Effector memory CD8-positive, alpha-beta T cell (primary cell): ENCODE results near the gene BCL2L12.
A peak's percentile ranks its signal among the peaks of the same experiment; 100 is the strongest.

ENCODE experiments used
- ATAC-seq: fragments of 150-1000 bp; cut with Tn5 transposase; replicated peaks from 2 replicates; pipeline ENCODE4 v1.10.0; 2021; ENCODE audit warnings: mild to moderate bottlenecking, moderate library complexity
- DNase-seq, 3 experiments: peaks; one replicate each; pipeline ENCODE4 v3.0.0; 2021
- H3K27ac Mint-ChIP-seq, 2 donors: one replicate each; pipeline ENCODE4 v1.8.0; 2022; ENCODE audit warnings: mild to moderate bottlenecking in 2 of 2, mixed read lengths in 2 of 2, moderate library complexity in 2 of 2
- H3K27me3 Mint-ChIP-seq, 2 donors: one replicate each; pipeline ENCODE4 v1.8.0; 2022; ENCODE audit warnings: mixed read lengths in 2 of 2
- H3K36me3 Mint-ChIP-seq: one replicate; pipeline ENCODE4 v1.8.0; 2022; ENCODE audit warnings: mild to moderate bottlenecking, moderate library complexity, mixed read lengths; ENCODE audit not compliant: insufficient read depth
- H3K4me1 Mint-ChIP-seq, 2 donors: one replicate each; pipeline ENCODE4 v1.8.0; 2022; ENCODE audit warnings: low read depth in 2 of 2, mixed read lengths in 2 of 2
- H3K4me3 Mint-ChIP-seq, 2 donors: one replicate each; pipeline ENCODE4 v1.8.0; 2022; ENCODE audit warnings: mild to moderate bottlenecking in 2 of 2, mixed read lengths in 2 of 2, moderate library complexity in 2 of 2
- H3K9me3 Mint-ChIP-seq, 2 donors: one replicate each; pipeline ENCODE4 v1.8.0; 2022; ENCODE audit warnings: mixed read lengths in 2 of 2

The BCL2L12 gene

DNA sequence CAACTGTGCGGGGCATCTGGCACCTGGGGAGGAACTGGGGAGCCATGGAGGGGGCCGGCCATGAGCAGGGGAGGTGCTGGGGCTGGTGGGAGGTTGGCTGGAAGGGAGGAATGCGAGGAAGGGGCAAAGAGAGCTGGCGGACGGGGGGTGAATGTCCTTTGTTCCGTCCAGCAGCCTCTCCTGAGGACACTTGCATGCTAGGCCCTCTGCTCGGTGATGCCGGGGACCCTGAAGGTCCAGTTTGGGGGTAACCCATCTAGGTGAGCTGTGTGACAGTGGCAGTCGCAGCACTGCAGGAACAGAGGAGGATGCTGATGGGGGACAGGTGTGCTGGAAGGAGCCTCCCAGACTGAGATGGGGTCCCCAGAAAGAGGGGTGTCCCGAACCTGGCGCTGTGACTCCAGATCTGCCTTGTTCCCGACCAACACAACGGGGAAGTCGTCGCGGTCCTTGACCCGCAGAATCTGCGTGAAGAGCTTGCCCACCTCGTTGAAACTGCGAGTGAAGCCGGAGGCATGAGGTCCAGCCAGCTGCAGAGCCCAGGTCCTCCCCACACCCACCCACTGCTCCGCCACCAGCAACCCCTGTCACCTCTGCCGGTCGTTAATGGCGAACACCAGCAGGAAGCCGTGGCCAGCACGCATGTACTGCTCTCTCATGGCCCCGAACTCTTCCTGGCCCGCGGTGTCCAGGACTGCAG is 29.4 kb upstream of the BCL2L12 start:
- H3K27ac Mint-ChIP-seq: peak overlapping the region in 1 of 2 donors; percentile 87
- no peak overlapping the region for H3K4me3 Mint-ChIP-seq
- DNase-seq (no peak), ATAC-seq (no peak)
- peaks cover 25% of the 10 kb centered on the region for H3K36me3 Mint-ChIP-seq
- no peaks in the 10 kb centered on the region for H3K9me3 Mint-ChIP-seq
- H3K27me3 Mint-ChIP-seq: no peaks in the 10 kb centered on the region
- H3K4me1 Mint-ChIP-seq: peaks cover 28 to 30% of the 10 kb centered on the region in 2 donors

DNA sequence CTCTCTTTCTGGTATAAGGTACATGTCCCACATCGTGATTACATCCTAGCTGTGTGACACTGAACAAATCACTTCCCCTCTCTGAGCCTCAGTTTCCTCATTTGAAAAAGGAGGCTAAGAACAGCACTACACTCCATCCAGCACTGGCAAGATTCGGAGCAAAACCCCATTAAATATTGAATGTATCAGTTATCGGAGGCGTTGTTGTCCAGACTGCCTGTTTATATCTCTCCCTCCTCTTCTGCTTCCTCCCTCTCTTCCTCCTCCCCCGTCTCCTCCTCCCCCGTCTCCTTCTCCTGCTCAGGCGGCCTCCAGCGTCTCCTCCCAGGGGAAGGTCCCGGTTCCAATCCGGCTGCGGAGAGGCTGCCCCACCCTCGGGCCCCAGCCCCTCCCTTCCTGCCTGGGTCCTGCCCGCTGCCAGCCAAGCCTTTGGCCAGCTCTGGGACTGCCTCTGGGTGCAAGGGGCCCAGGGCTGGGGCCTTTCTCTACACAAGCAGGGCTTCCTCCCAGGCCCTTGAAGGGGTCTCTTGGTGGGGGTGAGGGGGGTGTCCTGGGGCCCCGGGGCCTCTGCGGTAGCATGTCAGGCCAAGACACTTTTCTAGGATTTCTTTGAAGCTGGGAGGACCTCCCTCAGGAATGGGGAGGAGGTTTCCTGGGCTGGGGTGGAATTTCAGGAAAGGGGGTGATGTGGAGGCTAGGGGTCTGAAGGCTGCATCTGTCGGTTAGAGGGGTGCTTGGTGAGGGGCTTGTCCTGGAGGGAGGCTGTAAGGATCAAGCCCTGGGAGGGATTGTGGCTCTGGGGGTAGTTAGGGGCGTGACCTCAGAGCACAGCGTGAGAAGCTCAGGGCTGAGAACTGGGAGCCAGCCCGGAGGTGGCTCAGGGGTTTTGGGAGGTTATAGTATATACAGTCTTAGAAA is 27.7 kb upstream of the BCL2L12 start:
- ATAC-seq (no peak), DNase-seq (no peak)
- Mint-ChIP-seq H3K36me3 (peaks cover 27% of the 10 kb centered on the region), H3K27ac (peak overlapping the region; percentile 84 to 98), H3K27me3 (no peaks in the 10 kb centered on the region), H3K4me1 (peaks cover 40% of the 10 kb centered on the region in 2 donors), H3K9me3 (no peaks in the 10 kb centered on the region), H3K4me3 (peak overlapping the region; percentile 97 to 99)

DNA sequence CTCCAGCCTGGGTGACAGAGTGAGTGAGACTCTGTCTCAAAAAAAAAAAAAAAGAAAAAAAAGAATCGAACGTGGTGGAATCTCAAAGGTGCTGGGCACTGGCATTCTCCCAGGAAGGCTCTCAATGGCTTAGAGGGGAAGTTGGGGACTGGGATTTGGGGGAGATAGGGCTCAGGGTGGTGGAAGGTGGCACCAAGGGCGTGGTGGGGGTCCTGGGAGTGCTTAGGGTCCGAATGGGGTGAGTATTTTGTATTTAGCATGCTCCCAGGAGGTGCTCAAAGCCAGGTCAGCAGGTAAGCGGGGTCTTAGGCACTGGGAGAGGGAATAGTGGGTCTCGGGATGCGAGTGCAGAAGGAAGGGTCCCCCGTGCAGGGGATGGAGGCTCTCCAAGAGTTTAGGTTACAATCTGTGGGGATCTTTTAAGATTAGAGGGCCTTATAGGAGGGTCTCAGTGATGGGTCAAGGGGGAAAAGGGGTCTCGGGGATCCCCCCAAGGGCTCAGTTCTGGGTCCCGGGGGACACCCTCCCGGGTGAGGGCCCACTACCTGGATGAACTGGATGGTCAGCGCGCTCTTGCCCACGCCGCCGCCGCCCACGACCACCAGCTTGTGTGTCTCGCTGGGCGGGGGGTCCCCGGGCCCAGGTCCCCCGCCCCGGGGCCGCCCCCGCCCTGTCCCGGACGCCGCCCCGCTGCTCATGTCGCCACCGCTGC is 26.2 kb upstream of the BCL2L12 start:
- Mint-ChIP-seq H3K27me3 (no peaks in the 10 kb centered on the region), H3K9me3 (no peaks in the 10 kb centered on the region), H3K4me3 (peak overlapping the region; percentile 97 to 99), H3K27ac (peak overlapping the region; percentile 97 to 98), H3K4me1 (peaks cover 53 to 54% of the 10 kb centered on the region in 2 donors), H3K36me3 (peaks cover 33% of the 10 kb centered on the region)
- DNase-seq: no peak
- no peak for ATAC-seq

DNA sequence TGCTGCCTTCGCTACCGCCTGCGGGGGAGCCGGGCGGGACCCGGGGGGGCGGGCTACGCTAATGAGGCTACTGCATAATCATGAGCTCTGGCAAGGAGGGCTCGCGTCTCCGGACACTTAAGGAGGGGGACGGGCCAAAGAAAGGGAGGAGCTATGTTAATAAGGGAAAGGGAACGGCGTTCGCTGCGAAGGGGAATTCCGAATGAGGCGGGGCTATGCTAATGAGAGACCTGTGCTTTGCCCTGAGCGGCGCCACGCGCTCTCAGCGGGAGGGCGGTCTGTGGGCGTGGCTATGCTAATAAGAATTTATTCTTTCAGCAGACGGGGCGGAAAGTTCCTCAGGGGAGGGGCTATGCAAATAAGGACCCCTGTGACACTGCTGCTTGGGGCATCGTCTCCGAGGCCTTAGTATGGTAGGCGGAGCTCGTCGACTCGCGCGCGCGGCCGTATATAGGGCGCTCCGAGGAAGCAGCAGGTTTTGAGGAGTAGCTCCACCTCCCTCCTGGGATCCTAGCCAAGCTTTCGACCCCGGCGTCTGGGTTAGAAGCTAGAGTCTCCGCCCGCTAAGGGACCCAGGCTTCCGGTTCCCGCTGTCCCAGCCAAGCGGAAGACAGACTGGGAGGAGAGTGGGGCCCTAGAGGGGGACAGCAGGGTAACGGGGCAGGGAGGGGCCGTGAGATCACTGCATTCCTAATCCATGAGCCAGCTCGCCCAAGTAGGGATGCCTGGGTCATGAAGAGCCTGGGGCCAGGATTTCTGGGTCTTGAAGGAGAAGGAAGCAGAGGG is 25.4 kb upstream of the BCL2L12 start, which contains the start of gene RRAS:
Gene RRAS (minus strand): TSS at position 31 of the 786 bp plus-strand sequence. CDS start 45 bp downstream, outside the sequence.
- H3K27me3 Mint-ChIP-seq: no peaks in the 10 kb centered on the region

DNA sequence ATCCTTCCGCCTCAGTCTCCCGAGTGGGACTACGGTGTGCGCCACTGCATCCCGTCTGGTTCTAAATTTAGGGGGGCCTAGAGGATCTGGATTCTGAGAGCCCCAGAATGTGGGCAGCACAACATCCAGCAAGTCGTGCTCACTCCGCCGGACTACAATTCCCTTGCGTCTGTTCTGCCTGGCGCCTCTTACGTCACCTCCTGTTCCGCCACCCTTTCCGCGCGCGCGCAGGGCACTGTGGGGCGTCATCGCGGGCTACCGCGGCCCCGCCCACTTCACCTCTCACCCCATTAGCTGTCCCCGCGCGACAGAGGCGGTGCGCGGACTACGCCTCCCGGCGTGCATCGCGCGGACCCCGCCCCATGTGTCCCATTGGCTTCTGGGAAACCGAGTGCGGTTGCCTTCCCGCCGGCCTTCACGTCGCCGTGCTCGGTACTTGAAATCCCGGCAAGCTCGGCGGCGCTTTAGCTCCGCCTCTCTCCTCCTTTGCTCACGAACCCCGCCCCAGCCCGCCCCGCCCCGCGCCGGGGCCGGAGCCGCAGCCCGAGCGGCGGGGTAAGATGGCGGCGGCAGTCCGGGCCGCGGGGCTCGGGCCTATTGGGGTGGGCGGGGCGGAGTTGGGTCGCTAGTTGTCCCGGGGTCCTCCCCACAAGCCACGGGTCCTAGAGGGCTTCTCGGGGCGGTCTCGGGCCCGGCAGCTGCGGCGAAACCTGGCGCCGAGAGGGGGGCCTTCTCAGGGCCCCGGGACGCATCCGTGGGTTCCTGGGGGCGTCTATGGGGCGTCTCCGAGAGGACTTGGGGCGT is 23.8 kb upstream of the BCL2L12 start, which contains the start of gene SCAF1:
Gene SCAF1 (plus strand): TSS at position 522 of the 804 bp plus-strand sequence. CDS start 2,818 bp downstream, outside the sequence.
- Mint-ChIP-seq H3K4me3 (peak within 1 kb of the TSS; percentile 97 to 99), H3K36me3 (peaks cover 34% of the 10 kb centered on the region), H3K9me3 (no peaks in the 10 kb centered on the region), H3K27ac (peak within 1 kb of the TSS; percentile 97 to 98), H3K4me1 (peaks cover 58% of the 10 kb centered on the region in 2 donors), H3K27me3 (no peaks in the 10 kb centered on the region)
- peak; percentile 69 for ATAC-seq
- DNase-seq: peak; percentile 98 to 99 (median 98)

More for the DNA sequence above, 25.4 kb upstream of the BCL2L12 start, which contains the start of gene RRAS:
- Mint-ChIP-seq H3K9me3 (no peaks in the 10 kb centered on the region), H3K4me1 (peaks cover 55 to 58% of the 10 kb centered on the region in 2 donors), H3K36me3 (peaks cover 32% of the 10 kb centered on the region), H3K27ac (peak within 1 kb of the TSS; percentile 97 to 98), H3K4me3 (peak within 1 kb of the TSS; percentile 97 to 99)
- ATAC-seq (peak; percentile 66), DNase-seq (peak; percentile 99 to 100 (median 99))

DNA sequence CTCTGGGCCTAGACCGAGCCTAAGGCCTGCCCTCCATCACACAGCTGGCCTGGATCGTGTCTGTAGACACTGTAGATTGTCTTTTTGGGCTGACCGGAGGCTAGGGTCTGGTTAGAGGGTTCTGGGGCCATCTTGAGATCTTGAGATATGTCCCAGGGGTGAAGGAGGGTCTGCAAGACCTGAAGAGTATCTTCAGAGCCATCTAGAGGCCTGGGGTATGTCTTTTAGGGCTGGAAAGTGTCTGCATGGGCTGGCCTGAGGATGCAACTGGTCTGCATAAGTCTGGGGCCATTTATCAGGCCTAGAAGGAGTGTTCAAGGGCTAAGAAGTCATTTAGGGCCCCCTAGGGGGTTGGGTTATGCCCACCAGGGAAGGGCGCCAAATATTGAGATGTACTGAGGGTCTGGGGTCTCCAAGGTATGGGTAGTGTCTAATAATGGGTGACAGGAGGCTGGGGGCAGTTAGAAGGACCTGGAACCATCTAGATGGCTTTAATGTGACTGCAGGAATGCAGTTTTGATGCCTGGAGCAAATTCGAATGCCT is 23.2 kb upstream of the BCL2L12 start:
- DNase-seq: no peak
- peak overlapping the region; percentile 97 to 98 for H3K27ac Mint-ChIP-seq
- no peak for ATAC-seq
- H3K36me3 Mint-ChIP-seq: peaks cover 36% of the 10 kb centered on the region
- H3K27me3 Mint-ChIP-seq: no peaks in the 10 kb centered on the region
- peaks cover 57 to 58% of the 10 kb centered on the region in 2 donors for H3K4me1 Mint-ChIP-seq
- H3K9me3 Mint-ChIP-seq: no peaks in the 10 kb centered on the region
- peak overlapping the region; percentile 97 to 99 for H3K4me3 Mint-ChIP-seq

DNA sequence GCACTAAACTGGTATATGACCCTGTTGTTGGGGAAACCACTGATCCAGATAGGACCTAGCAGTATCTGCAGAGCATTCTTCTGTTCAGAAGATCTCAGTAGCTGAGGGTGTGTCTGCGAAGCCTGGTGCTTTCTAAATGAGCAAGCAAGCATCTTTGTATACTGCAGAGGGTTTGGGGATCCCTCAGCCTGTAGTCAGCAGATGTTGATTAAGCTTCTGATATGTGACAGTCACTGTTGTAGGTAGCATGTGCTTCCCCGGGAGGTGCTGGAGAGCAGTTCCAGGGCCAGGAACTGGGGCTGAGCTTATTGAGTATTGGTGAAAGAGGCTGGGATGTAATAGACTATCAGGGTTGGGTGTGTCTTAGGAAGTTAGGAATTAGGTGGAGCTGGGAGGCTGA is 22.3 kb upstream of the BCL2L12 start:
- Mint-ChIP-seq H3K27ac (peak overlapping the region; percentile 97 to 98), H3K27me3 (no peaks in the 10 kb centered on the region), H3K4me1 (peaks cover 49 to 52% of the 10 kb centered on the region in 2 donors), H3K9me3 (no peaks in the 10 kb centered on the region), H3K36me3 (peaks cover 37% of the 10 kb centered on the region), H3K4me3 (peak overlapping the region; percentile 97 to 99)
- ATAC-seq (no peak), DNase-seq (no peak)

DNA sequence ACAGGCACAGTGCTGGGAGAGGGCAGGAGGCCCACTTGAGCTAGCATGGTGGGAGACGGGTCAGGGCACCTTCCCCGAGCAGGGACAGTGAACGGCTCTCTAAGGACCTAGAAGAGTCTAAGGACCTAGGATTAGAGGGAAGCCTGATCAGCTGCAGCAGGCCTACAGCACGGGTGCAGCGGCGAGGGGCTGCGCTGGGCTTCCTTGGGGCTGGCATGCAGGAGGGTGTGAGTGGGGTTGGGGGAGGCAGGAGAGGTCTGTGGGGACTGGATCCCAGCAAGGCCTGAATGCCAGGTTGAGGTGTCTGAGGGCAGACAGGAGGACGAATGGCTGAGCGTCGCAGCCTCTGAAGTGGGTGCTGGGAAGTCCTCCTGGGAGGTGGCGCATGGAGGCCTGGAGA is 20.1 kb upstream of the BCL2L12 start:
- Mint-ChIP-seq H3K9me3 (no peaks in the 10 kb centered on the region), H3K4me3 (no peak overlapping the region), H3K36me3 (peaks cover 36% of the 10 kb centered on the region), H3K4me1 (peaks cover 35 to 42% of the 10 kb centered on the region in 2 donors), H3K27ac (peak overlapping the region; percentile 60 to 80), H3K27me3 (no peaks in the 10 kb centered on the region)
- no peak for DNase-seq
- ATAC-seq: no peak

DNA sequence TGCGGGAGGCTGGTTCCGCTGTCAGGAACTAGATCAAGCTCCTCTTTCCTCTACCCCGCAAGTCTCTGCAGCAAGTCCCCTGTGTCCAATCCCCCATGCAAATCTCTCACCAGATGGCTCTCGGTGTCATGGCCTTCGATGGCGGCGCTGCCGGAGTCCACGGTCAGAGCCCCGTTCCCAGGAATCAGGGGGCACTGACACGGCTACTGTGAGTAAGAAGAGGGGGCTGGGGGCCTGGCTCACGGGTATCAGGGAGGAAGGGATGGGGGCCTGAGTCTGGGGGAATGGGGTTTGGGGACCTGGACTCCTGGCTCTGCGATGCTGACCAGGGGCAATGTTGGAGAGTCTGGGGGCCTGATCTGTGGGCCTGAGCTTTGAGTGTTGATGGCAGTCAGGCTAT is 19.7 kb upstream of the BCL2L12 start:
- Mint-ChIP-seq H3K27me3 (no peaks in the 10 kb centered on the region), H3K9me3 (no peaks in the 10 kb centered on the region), H3K4me1 (peaks cover 31 to 38% of the 10 kb centered on the region in 2 donors), H3K36me3 (peaks cover 33% of the 10 kb centered on the region), H3K27ac (peak overlapping the region in 1 of 2 donors; percentile 60), H3K4me3 (no peak overlapping the region)
- ATAC-seq (no peak), DNase-seq (no peak)

DNA sequence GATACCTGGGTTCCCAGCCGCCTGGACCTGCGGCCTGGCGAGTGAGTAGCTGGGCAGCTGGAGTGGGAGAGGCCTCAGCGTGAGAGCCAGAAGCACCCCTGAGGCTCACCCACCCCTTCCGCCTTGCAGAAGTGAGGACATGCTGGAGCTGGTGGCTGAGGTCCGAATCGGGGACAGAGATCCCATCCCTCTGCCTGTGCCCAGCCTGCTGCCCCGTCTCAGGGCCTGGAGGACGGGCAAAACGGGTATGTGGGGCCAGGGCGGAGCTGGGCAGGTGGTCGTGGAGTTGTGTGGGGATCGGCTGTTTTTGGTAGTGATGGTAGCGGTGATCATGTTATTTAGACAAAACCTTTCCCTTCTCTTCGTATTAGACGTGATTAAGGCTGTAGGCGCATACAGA is 19.1 kb upstream of the BCL2L12 start:
- Mint-ChIP-seq H3K4me1 (peaks cover 27 to 35% of the 10 kb centered on the region in 2 donors), H3K27ac (no peak overlapping the region), H3K27me3 (no peaks in the 10 kb centered on the region), H3K36me3 (peaks cover 31% of the 10 kb centered on the region), H3K4me3 (no peak overlapping the region), H3K9me3 (no peaks in the 10 kb centered on the region)
- DNase-seq (no peak), ATAC-seq (no peak)

DNA sequence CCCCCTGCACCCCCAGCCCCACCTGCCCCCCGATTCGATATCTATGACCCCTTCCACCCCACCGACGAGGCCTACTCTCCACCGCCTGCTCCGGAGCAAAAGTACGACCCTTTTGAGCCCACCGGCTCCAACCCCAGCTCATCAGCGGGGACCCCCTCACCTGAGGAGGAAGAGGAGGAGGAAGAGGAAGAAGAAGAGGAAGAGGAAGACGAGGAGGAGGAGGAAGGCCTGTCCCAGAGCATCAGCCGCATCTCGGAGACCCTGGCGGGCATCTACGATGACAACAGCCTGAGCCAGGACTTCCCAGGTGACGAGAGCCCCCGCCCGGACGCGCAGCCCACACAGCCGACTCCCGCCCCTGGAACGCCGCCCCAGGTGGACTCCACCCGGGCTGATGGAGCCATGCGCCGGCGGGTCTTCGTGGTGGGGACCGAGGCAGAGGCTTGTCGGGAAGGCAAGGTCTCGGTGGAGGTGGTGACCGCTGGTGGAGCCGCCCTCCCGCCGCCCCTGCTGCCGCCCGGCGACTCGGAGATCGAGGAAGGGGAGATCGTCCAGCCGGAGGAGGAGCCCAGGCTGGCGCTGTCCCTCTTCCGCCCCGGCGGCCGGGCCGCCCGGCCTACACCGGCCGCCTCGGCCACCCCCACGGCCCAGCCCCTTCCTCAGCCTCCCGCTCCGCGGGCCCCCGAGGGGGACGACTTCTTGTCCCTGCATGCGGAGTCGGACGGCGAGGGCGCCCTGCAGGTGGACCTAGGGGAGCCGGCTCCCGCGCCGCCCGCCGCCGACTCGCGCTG is 14.5 kb upstream of the BCL2L12 start:
- Mint-ChIP-seq H3K27me3 (no peaks in the 10 kb centered on the region), H3K9me3 (no peaks in the 10 kb centered on the region), H3K4me3 (no peak overlapping the region), H3K27ac (no peak overlapping the region), H3K36me3 (peaks cover 48% of the 10 kb centered on the region), H3K4me1 (peaks cover 0 to 5% of the 10 kb centered on the region in 2 donors)
- DNase-seq (no peak), ATAC-seq (no peak)
